CD1c-positive myeloid dendritic cell (primary cell): ENCODE results near the gene TRPM3.

Experiments
- DNase-seq: peaks from one replicate; pipeline ENCODE4 v3.0.0-alpha.2; 2016; ENCODE audit errors: extremely low spot score

TRPM3 gene

DNA sequence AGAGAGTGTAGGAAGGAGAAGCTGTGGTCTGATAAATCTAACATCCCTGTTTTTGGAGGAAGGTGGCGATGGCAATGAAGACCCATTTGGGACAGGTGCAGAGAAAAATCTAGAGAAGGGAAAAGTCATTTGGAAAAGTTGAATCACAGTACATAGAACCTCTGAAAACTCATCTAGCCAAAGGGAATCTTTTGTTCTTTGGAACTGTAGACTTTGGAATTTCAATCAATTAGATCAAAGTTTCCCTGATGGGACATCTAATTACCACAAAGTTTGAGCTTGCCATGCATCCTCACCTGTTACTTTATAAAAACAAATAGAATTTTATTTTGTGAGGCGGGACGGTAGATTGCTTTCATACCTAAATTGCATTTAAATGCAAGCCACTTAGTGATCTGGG is 294.9 kb downstream of the TRPM3 start:
- DNase-seq = no peak

DNA sequence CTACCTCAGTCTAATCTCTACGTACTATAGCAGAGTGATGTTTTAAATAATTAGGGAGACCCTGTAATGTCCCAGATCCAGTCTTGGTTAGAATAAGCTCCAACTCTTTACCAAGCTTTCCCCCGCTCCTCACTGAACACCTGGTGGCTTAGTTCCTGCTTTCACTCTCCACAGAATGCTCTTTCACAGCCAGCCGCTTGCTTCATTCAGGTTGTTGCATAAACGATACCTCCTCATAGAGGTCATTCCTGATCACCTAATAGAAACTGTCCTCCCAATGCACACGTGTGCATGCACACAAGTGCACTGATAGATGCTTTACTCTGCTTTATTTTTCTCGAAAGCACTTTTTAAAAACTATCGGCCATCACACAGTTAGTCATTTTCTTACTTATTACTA is 298.1 kb downstream of the TRPM3 start:
- DNase-seq = no peak

DNA sequence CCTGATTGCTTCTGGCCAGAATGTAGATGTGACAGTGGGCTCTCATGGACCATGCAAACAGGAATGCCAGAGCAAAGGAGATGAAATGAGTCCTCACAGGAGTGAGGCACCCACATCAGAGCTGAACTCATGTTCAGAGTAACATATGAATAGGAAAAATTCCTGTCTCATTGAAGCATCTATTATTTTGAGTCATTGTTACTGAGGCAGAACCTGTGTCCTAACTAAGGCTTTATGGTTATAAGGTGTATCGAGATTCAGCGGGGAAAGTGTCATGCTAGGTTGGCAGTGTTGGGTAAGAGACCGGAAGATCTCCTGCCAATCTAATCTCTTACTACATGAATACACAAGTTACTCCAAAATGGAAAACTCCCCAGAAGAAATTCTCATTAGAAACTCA is 304.1 kb downstream of the TRPM3 start:
- DNase-seq = no peak

DNA sequence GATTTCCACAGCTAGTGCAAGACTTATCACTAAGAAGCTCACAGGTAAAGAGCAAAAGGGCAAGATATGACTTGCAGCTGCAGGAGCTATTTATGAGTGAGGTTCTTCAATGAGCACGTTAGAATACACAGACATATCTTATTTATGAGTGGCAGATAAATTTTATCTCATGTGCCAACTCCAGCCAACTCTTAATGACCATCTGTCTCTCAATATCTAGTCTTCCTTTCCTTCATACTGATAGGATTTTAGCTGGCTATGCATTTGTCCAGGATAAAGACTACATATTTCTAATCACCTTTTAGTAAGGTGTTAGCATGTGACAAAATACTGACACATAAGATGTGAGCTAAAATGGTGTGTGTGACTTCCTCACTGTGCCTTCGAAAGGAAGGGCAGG is 304.5 kb downstream of the TRPM3 start:
- DNase-seq = no peak

DNA sequence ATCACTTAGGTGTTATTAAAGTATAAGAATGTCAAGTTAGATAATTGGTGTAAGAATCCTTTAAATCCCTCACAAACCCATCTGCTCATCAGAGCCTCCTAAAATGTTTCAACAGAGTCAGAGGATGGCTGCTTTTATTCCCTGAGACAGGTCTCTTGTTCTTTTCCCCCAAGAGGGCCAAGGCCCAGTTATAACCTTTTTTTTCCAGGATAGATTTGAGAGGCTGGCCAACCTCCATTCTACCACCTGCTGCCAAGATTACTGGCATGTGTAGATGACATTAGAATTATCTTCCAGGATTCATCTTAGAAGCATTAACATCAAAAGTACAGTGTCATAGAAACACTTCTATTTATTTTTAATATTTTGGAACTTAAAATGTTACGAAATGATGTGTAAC is 305.1 kb downstream of the TRPM3 start:
- DNase-seq = no peak

DNA sequence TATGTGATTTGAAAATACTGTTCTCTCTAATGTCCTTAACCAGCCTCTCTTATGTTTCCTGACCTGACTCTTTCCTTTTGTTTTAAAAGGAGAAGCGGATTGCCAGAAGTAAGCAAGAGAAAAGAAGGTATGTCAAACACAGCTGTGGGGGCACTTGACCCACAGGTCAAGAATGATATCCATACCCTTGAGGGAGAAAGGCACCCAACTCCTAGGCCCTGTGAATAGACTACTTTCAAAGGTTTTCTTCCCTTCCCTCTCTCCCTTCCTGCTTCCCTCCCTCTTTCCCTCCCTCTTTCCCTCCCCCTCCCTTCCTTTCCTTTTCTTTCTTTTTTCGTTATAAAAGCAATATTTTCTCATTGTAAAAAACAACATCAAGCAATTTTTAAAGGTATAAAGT is 306.8 kb downstream of the TRPM3 start:
- no peak for DNase-seq

DNA sequence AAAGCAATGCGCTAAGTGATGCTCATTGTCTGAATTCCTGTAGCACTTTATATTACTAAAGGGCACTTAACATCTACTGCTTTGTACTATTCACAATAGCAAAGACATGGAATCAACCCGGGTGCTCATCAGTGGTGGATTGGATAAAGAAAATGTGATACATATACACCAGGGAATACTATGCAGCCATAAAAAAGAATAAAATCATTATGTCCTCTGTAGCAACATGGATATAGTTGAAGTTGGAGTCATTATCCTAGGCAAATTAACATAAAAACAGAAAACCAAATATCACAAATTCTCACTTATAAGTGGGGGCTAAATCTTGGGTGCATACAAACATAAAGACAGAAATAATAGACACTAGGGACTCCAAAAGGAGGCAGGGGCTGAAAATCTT is 308.3 kb downstream of the TRPM3 start:
- DNase-seq = no peak

DNA sequence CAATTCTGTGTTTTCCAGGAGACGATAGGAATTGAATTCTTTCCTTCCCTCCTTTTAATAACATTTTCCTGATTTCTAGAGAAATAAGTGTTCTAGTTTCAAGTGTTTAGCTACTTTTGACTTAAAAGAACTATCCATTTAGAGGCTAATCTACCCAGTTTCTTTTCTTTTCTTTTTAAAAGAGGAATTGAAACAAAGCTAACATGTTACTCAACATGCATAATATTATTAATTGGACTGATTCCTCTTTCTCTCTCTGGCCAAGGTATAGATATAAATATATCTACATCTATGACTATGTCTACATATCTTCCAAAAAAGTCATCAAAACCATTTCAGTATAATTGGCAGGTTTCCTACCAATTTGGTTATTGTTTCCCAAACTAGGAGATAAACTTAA is 309.8 kb downstream of the TRPM3 start:
- DNase-seq = peak; percentile 52

DNA sequence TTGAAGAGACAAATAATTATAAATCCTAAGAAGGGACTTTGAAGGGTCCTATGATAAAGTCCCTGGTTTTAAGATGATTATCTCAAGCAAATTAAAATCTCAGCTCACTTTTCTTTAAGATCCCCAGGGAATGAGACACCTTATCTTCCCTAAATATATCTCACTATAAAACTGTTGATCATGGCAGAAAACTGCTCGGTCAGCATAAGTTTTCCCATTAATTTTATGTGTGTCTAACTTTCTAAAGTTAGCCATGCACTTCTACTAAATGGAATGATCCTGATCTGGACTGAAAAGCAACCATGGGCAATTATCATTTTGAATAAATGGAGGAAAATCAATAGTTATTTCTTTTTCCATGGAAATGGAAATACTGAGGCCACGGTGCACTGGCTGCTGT is 314.5 kb downstream of the TRPM3 start:
- DNase-seq = no peak

DNA sequence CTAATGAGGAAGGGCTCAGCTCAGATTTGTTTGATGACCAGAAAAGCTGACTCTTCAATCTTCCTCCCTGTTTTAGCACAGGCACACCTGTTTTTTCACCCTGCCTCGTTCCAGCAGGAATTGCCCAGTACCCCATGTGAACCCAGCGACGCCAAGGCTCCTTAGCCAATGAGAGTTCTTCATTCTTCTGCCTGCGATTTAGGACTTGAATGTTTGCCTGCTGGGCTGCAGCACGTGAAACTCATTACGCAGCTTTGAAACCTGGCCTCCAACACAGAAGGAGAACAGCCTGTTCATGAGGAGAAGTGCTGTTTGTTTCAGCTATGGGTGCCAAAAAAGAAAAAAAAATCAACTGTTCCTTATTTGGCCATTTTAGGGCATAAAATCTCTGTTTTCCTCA is 315.5 kb downstream of the TRPM3 start:
- DNase-seq = no peak

DNA sequence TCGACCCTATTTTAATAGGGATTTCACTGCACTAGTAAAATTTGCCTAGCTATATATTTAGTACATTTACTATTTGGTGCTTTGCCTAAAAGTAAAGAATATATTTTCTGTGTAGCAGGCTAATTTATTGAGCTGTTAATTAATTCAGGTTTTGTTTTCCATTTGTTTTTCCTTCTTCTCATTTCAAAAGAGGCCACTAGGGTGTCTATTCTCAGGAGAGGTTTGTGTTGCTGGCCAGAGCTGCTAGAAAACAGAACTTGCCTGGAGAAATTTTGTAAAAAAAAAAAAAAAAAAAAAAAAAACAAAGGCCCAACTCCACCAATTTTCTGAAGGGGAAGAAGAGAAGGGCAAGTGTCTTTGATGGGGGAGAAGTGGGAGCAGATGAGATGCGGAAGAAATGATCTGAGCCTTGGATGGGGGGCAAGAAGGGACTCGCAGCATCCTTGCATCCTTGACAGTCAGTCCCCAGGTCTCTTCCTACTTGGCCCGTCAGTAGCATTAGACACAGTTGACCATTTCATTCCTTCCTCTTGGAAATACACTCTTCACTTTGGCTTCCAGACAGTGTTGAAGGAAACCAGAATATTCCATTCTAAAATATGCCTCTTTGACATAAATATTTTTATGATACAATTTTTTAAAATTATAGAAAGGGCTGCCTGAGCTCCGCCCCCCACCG is 318.5 kb downstream of the TRPM3 start:
- DNase-seq = no peak

DNA sequence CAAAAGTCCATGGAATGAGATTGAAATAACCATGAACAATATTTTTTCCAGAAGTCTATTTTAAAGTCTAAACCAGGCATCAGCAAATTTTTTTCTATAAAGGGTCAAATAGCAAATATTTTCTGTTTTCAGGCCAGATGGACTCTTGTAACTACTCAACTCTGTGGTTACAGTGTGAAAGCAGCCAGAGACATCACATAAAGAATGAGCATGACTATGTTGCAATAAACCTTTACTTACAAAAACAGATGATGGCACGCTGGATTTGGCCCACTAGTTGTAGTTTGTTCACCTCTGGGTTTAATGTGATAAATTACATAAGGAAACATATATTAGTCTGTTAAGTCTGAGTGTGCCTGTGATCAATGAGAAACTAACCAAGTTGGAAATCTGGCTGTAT is 319.2 kb downstream of the TRPM3 start:
- DNase-seq = no peak

DNA sequence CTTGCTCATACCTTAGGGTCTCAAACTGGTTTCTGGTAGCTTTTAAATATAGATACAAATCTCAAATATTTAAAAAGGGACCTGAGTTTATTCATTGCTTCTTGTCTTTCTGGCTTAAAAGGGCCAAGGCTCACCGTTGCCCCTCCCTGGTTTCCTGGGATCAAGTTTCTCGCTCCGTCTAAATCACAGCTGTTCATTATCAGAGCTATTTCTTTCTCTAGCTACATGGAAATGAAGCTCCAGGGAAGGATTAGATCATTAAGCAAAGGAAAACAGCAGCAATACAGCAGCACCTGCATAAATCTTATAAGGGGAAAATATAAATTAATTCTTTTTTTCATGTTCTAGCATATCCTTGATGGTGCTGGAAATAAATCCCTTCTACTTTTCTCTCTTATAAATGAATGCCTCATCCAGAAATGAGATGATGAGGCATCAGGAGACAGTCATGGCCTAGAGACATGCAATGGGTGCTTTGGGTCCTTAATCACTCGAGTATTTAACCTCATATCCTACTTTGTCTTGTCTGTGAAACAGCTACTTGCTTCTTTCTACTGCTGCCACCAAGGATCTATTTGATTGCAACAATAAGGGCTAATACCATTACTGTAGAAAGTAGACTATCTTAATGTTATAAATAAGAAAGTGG is 320.1 kb downstream of the TRPM3 start:
- DNase-seq = no peak

DNA sequence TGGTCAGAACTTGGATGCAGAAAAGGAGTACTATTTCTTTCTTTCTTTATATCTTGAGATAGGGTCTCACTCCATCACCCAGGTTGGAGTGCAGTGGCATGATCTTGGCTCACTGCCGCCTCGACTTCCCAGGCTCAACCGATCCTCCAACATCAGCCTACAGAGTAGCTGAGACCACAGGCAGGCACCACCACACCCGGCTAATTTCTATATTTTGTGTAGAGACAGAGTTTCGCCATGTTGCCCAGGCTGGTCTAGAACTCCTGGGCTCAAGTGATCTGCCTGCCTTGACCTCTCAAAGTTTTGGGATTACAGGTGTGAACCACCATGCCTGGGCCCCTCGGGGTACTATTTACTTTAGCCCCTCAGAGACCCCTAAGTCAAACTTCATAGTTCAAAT is 323.4 kb downstream of the TRPM3 start:
- DNase-seq = no peak

DNA sequence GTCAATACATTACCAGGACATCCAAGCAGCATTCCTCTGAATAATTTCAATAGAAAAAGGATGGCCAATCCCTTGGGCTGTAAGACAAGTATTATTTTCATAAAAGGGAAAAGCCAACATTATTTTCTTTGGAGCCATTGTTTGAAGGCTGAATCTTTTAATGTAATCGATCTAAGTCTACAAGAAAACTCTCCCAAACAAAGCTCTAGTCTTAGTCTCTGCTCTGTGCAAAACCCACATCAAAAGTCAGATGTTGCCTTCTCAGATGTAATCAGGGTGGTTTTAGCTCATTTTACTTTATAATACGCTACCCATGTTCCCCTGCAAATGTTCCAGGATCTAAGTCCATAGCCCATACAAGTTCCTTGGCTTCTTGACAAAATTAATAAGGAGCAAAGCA is 325.6 kb downstream of the TRPM3 start:
- no peak for DNase-seq

DNA sequence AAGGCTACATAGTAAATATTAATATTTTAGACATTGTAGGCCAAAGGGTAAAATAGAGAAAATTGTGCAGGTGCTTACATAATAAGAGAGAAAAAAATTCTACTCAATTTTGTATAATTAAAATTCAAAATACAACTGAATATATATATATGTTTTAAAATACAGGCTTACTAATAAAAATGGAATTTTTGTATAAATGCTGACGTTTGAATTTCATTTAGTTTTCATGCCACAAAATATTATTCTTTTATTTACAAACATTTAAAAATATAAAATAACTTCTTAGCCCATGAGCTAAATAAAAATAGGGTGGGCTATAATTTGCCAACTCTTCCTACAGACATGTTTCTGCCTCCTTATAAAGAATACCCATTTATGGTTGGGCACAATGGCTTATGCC is 328.6 kb downstream of the TRPM3 start:
- no peak for DNase-seq

DNA sequence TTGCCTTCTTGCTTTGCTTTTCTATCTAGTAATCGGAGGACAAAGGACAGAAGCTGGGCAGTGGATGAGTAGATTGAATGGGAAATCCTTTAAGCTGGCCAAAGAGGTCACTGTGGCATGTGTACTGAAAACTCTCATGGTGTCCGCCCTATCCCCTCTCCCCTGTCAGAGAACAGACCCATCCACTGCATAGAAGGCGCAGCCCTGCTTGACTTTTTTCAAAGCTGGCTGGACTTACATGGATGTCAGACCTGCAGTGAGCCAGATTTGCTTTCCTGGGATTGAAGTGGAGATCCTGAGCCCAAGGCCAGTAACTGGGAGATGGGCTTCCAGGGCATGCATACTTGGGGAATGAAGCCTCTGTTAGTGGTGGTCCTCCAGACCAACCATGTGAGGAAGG is 329.5 kb downstream of the TRPM3 start:
- no peak for DNase-seq

DNA sequence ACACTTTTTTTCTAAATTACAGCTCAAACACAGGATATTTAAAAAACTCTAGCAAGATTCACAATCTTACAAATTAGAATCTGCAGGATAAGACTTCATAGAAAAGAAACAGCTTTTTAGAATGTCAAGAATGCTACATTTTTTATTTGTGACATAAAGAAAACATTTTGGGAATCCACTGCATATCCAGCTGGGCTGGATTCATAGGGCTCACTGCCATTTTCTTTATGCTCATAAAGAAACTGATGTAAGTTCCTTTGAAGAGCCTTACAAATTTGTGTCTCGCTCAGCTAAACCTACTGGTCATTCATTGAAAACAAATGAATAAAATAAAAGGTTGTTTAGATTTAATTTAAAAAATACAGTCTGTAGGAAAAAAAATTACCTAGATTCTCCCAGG is 332.3 kb downstream of the TRPM3 start:
- DNase-seq = no peak

DNA sequence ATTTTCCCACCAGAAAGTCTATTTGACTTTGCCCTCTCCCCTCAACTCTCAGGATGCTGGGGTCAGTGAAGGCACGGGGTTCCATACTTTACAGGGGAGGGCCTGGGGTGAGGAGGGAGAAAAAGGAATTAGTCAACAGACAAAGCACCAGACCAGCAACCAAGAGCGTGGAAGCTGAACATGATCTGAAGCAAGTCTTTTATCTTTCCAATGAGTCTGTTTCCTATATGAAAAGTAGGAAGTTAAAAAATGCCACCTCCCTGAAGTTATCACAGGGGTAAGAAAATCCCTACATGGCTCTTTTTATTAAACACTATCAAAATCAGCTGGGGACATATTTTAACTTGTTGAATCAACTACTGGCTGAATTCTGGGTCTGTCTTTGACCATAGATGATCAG is 337.0 kb downstream of the TRPM3 start:
- no peak for DNase-seq

DNA sequence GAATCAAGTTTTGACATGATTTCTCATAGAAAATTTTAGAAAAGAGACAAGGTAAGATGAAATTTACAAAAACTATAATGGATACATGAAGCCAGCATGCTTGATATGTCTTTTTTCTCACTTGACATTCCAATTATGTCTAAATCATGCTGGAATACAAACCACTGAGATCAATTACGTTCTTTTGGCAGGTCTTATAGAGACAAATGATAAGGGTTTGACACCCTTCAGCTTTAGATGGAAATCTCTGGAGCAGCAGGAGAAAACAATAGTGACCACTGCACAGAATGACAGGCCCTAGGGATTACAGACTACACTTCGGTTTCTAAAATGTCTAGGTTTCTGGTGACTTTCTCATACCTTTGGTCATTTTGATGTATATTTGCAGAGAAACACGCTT is 342.9 kb downstream of the TRPM3 start:
- DNase-seq = no peak

DNA sequence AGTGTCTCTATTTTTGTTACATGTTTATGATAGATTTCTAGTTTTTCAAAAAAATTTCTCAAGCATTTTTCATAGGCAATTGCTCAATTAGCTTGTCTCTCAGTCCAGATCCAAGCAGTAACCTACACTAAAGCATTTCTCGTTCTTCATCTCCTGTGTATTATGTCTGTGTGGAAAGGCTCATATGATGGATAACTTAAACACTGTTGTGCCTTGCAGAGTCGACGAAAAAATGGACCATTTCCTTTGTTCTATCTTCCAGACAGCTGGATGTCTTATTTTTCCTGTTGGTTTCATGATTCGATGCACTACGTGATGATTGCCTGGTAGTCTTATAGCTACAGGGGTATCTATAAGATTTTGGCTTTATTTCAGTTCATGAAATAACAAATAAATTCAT is 347.8 kb downstream of the TRPM3 start:
- DNase-seq = no peak

DNA sequence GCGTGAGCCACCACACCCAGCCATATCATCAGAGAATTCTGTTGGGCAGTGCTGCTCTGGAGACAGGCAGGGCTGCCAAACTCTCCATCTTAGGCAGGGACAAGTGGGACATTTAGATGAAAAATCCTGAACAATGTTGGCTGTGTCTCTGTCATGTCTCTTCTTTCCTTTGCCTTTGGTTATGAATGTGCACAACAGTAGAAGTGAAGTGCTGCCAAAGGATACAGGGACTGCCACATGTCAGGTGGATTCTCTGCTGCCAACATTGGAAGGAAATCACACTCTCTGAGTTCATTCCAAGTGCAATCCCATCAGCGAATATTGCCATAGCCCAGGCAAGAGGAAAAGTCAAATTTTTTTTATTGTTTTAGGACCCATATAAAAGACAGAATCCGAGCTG is 348.8 kb downstream of the TRPM3 start:
- DNase-seq = no peak

DNA sequence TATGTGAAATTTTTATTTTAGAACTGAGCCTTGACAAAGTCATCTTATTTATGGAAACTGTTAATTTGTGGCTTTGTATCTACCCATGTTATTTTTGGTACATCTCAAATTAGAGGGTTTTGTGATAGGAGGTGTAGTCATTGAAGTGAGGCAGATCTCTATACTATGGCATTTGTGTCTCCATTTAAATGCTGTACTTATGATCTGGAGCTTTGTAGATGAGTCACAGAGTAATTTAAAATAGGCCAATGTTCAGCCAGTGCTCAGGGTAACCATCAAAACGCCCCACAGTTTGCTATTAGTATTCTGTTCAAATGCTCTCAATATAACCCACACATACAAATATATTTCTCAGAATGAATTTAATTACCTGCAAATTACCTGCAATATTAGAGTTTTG is 355.5 kb downstream of the TRPM3 start:
- DNase-seq = no peak

DNA sequence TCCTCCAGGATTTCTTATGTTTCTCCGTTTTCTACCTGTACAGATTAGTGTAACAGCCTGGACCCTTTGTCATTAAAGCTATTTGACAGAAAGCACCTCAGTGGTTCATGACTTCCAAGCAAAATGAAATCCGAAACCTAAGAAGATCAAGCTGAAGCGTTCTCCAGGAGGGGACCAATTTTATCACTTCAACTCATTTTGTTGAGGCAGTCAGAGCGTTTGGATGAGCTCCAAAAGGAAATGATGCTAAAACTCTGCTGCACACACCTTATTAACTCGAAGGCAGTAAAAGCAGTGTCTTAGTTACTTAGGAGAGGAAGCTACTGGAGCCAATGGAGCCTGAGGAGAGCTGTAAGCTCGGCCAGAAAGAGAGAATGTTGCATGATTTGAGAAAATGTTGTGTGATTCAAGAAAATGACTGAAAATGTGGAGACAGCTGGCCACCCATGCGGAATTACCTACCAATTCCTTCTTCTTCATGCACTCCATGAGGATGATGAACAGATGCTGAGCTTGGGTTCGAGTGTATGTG is 360.2 kb downstream of the TRPM3 start:
- no peak for DNase-seq
